Activated CD4-positive, alpha-beta memory T cell treated with anti-CD3 and anti-CD28 coated beads, Interleukin-2, amount 10 ng/mL, durations not matched to agents 7 days and 5 days (primary cell): Measurements from ENCODE around the gene MBD3. TPM values are rescaled to one million over a fixed set of nuclear protein-coding genes. Genes with fewer than 3 reads are reported as not detected.
A peak's percentile ranks its signal among the peaks of the same experiment; 100 is the strongest.

Experiments used
- CTCF ChIA-PET: fragments of 350-600 bp; sonication (Branson Sonifier 250); formaldehyde crosslinking; loops from one replicate; lab custom pipeline; 2021; ENCODE audit warnings: antibody characterized with exemption, inconsistent platforms; lab: Charles Lee
- POLR2A ChIA-PET: fragments of 350-600 bp; sonication (Branson Sonifier 250); formaldehyde crosslinking; loops from one replicate; lab custom pipeline; 2021; ENCODE audit warnings: antibody characterized with exemption; lab: Charles Lee
- DNase-seq: peaks from one replicate; pipeline ENCODE4 v3.0.0-alpha.2; 2020
- H3K27ac Mint-ChIP-seq: one replicate; pipeline ENCODE4 v1.8.0; 2021; ENCODE audit warnings: mild to moderate bottlenecking, mixed read lengths
- H3K27me3 Mint-ChIP-seq: one replicate; pipeline ENCODE4 v1.8.0; 2021; ENCODE audit warnings: mixed read lengths
- H3K36me3 Mint-ChIP-seq: one replicate; pipeline ENCODE4 v1.8.0; 2021; ENCODE audit warnings: low read depth, mixed read lengths
- H3K4me1 Mint-ChIP-seq: one replicate; pipeline ENCODE4 v1.8.0; 2021; ENCODE audit warnings: mixed read lengths
- H3K4me3 Mint-ChIP-seq: one replicate; pipeline ENCODE4 v1.8.0; 2021; ENCODE audit warnings: mild to moderate bottlenecking, mixed read lengths
- H3K9me3 Mint-ChIP-seq: one replicate; pipeline ENCODE4 v1.8.0; 2021; ENCODE audit warnings: mixed read lengths
- total RNA-seq, 2 experiments: library from RNA; stranded (reverse); gene quantifications; one replicate each; pipeline ENCODE4 v1.2.3, GENCODE V29; 2021

Gene MBD3
- total RNA-seq, 2 experiments from 2014 or later, result 63.6 to 66.8 TPM

GRCh38 chr19:1627194-1627593 is 34.5 kb upstream of the MBD3 start:
- no peak for DNase-seq
- no peaks in the 10 kb centered on the region for H3K4me1 Mint-ChIP-seq
- H3K36me3 Mint-ChIP-seq, result peaks cover 6% of the 10 kb centered on the region
- H3K27ac Mint-ChIP-seq, result no peak overlapping the region
- no peaks in the 10 kb centered on the region for H3K9me3 Mint-ChIP-seq
- CTCF ChIA-PET, result no interaction called here
- no peaks in the 10 kb centered on the region for H3K27me3 Mint-ChIP-seq
- H3K4me3 Mint-ChIP-seq, result no peak overlapping the region
- POLR2A ChIA-PET, result no interaction called here

DNA sequence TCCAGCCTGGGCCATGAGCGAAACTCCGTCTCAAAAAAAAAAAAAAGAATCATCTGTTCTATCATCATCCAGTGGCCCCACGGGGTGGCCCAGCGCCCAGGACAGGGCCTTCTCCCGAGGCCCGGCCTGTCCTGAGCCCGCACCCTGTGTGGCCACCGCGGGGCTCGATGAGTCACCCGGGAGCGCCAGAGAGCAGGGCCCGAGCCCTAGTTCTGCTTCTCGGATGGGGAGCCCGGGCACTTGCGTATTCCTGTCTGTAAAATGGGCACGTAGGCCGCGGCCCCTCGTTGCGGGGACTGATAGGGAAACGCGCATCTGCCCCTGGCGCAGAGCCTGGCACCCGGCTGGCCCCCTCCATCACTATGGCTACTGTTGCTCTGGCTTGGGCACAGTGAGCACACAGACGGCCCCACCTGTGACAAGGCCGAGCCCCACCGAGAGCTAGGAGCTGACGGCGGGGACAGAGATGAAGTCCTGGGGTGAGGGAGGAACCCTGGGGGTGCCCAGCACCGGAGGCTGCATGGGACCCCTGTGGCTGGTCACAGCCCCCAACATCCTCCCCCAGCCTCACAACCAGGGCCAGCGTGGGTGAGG is 33.8 kb upstream of the MBD3 start:
- ChIA-PET POLR2A (no interaction called here), CTCF (no interaction called here)
- Mint-ChIP-seq H3K9me3 (no peaks in the 10 kb centered on the region), H3K4me1 (no peaks in the 10 kb centered on the region), H3K27ac (no peak overlapping the region), H3K4me3 (no peak overlapping the region), H3K27me3 (no peaks in the 10 kb centered on the region), H3K36me3 (peaks cover 6% of the 10 kb centered on the region)
- no peak for DNase-seq

DNA sequence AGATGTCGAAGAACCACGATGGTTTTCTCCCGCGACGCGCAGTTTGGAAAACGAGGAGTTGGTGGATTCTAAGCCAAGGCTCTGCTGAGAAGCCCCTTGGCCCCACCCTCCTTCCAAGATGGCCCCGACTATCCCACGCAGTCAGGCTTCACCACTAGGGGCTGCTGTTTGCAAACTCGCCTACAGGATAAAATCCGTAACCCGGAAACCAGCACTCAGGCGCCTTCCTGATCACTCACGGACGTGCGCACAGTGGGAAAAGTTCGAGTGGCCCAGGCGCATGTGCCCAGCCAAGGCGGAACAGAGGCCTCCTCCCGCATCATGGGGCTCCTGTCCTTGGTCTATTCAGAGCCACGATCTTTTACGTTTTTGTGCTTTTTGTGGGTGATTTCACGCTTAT is 31.8 kb upstream of the MBD3 start:
- ChIA-PET POLR2A (no interaction called here), CTCF (interaction anchor here (1.8 kb wide), 1 partner anchor 48 kb away, joined by 6 read pairs; no protein-coding TSS in a partner anchor)
- no peak overlapping the region for H3K27ac Mint-ChIP-seq

GRCh38 chr19:1622541-1622940 is 29.9 kb upstream of the MBD3 start:
- Mint-ChIP-seq H3K27me3 (no peaks in the 10 kb centered on the region), H3K36me3 (peaks cover 12% of the 10 kb centered on the region), H3K4me3 (no peak overlapping the region), H3K4me1 (peaks cover 2% of the 10 kb centered on the region), H3K9me3 (no peaks in the 10 kb centered on the region), H3K27ac (no peak overlapping the region)
- ChIA-PET CTCF (no interaction called here), POLR2A (interaction anchor here (0.8 kb wide), 1 partner anchor 14 kb away, joined by 3 read pairs; no protein-coding TSS in a partner anchor)
- DNase-seq, result no peak

More for the DNA sequence above, 31.8 kb upstream of the MBD3 start:
- Mint-ChIP-seq H3K9me3 (no peaks in the 10 kb centered on the region), H3K4me1 (no peaks in the 10 kb centered on the region), H3K27me3 (no peaks in the 10 kb centered on the region), H3K4me3 (no peak overlapping the region), H3K36me3 (peaks cover 9% of the 10 kb centered on the region)
- DNase-seq, result peak; percentile 46

DNA sequence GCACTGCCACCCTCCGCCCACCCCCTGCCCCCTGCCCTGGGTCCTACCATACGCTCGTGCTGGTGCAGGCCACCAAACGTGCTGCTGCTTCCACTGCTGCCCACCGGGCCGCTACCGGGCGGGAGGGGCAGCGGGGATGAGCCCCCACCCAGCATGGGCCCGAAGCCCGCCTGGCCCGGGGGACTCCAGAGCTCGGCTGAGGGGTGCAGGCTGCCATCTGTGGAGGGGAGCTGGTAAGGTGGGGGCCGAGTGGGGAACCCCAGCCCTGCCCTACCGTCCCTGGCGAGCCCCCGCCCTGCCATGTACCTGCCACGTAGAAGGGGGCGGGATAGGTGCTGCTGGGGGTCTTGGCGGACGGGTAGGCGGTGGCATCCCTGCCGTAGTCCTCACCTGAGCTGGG is 29.3 kb upstream of the MBD3 start:
- H3K36me3 Mint-ChIP-seq, result peaks cover 12% of the 10 kb centered on the region
- ChIA-PET POLR2A (no interaction called here), CTCF (no interaction called here)
- no peaks in the 10 kb centered on the region for H3K27me3 Mint-ChIP-seq
- no peak overlapping the region for H3K4me3 Mint-ChIP-seq
- H3K4me1 Mint-ChIP-seq, result peaks cover 4% of the 10 kb centered on the region
- DNase-seq, result no peak
- no peak overlapping the region for H3K27ac Mint-ChIP-seq
- H3K9me3 Mint-ChIP-seq, result no peaks in the 10 kb centered on the region

DNA sequence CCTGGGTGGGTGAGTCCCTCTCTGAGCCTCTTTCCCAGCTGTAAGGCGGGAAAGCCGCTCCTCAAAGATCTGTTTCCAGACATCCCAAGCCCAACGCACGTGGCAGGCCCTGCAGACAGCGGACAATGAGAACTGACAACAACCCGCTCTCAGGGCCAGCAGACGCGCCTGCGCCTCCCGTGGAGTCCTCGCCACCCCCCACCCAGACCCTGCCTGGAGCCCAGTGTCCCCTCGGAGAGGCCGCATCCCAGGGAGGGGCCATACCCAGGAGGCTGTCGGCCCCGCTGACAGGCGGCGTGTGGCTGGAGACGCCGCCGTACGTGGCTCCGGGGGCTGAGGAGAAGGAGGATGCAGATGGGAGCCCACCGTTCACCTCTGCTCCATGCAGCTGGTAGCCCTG is 28.9 kb upstream of the MBD3 start:
- H3K4me1 Mint-ChIP-seq, result peaks cover 9% of the 10 kb centered on the region
- CTCF ChIA-PET, result no interaction called here
- no peak overlapping the region for H3K27ac Mint-ChIP-seq
- no peaks in the 10 kb centered on the region for H3K9me3 Mint-ChIP-seq
- H3K27me3 Mint-ChIP-seq, result no peaks in the 10 kb centered on the region
- no peak for DNase-seq
- H3K4me3 Mint-ChIP-seq, result no peak overlapping the region
- POLR2A ChIA-PET, result no interaction called here
- peaks cover 16% of the 10 kb centered on the region for H3K36me3 Mint-ChIP-seq

DNA sequence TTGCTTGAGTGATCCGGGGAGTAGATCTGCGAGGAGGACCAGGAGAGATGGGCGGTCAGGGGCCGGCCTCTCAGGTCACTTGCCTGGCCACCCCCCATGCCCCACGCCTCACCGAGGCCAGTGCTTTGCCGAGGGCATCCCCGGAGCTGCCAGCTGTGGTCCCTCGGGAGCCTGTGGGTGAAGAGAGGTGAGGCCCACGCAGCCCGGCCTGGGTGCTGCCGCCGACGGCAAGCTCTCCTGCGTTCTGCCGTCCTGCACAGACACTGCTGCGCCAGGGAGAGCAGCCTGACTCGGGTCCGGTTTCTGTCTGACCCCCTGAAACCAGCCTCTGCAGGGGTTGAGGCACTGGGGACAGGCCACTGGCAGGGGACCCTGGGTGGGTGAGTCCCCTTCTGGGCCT is 28.4 kb upstream of the MBD3 start:
- ChIA-PET CTCF (no interaction called here), POLR2A (no interaction called here)
- no peak for DNase-seq
- Mint-ChIP-seq H3K27ac (no peak overlapping the region), H3K9me3 (no peaks in the 10 kb centered on the region), H3K4me3 (no peak overlapping the region), H3K27me3 (no peaks in the 10 kb centered on the region), H3K4me1 (peaks cover 10% of the 10 kb centered on the region), H3K36me3 (peaks cover 18% of the 10 kb centered on the region)

DNA sequence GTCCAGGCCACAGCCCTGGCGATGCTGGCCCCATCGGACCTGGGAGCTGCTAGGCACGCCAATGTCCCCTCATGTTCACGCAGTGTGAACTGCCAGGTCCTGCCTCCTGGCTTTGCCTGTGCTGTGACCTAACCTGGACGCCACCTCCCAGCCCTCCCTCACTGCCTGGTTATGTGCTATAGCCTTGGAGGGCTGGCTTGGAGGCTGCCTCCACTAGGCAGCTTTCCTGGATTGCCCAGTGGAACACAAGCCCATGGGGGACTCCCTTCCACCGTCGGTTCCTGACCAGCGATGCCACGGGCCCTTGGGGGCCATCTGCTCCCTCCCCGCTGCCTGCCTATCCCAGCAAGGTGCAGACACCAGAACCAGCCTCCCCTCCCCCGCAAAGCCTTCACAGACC is 27.8 kb upstream of the MBD3 start:
- Mint-ChIP-seq H3K4me3 (no peak overlapping the region), H3K27ac (no peak overlapping the region), H3K27me3 (no peaks in the 10 kb centered on the region), H3K9me3 (no peaks in the 10 kb centered on the region), H3K36me3 (peaks cover 23% of the 10 kb centered on the region), H3K4me1 (peaks cover 14% of the 10 kb centered on the region)
- ChIA-PET POLR2A (no interaction called here), CTCF (interaction anchor here (1.1 kb wide), 1 partner anchor 14 kb away, joined by 3 read pairs; no protein-coding TSS in a partner anchor)
- DNase-seq, result no peak

GRCh38 chr19:1619703-1620102 is 27.0 kb upstream of the MBD3 start:
- Mint-ChIP-seq H3K27me3 (no peaks in the 10 kb centered on the region), H3K4me3 (no peak overlapping the region), H3K9me3 (no peaks in the 10 kb centered on the region), H3K27ac (no peak overlapping the region), H3K36me3 (peaks cover 27% of the 10 kb centered on the region), H3K4me1 (peaks cover 14% of the 10 kb centered on the region)
- POLR2A ChIA-PET, result no interaction called here
- DNase-seq, result no peak
- CTCF ChIA-PET, result interaction anchor here (1.1 kb wide), 1 partner anchor 13 kb away, joined by 3 read pairs; no protein-coding TSS in a partner anchor

DNA sequence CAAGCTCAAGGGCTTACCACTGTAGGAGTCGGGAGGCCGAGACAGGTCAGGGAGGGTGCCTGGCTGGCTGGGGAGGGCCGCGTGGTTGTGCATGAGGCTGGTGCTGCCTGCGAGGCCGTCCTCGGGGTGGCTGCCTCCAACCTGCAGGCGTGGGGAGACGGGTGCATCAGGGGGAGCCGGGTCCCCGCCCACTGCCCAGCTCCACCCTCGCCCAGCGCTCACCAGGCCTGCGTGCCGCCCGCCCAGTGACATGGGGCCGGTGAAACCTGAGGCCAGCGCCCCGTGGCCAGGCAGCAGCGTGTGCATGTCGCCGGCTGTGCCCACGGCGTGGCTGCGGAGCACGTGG is 26.4 kb upstream of the MBD3 start:
- Mint-ChIP-seq H3K4me1 (peaks cover 14% of the 10 kb centered on the region), H3K9me3 (no peaks in the 10 kb centered on the region), H3K27me3 (no peaks in the 10 kb centered on the region), H3K4me3 (no peak overlapping the region), H3K27ac (no peak overlapping the region), H3K36me3 (peaks cover 33% of the 10 kb centered on the region)
- CTCF ChIA-PET, result no interaction called here
- POLR2A ChIA-PET, result no interaction called here
- DNase-seq, result no peak

GRCh38 chr19:1618157-1619093 is 25.8 kb upstream of the MBD3 start:
- H3K27me3 Mint-ChIP-seq, result no peaks in the 10 kb centered on the region
- no peak overlapping the region for H3K4me3 Mint-ChIP-seq
- no peak overlapping the region for H3K27ac Mint-ChIP-seq
- POLR2A ChIA-PET, result no interaction called here
- H3K4me1 Mint-ChIP-seq, result peaks cover 14% of the 10 kb centered on the region
- peak; percentile 29 for DNase-seq
- H3K9me3 Mint-ChIP-seq, result no peaks in the 10 kb centered on the region
- peaks cover 40% of the 10 kb centered on the region for H3K36me3 Mint-ChIP-seq
- CTCF ChIA-PET, result no interaction called here

DNA sequence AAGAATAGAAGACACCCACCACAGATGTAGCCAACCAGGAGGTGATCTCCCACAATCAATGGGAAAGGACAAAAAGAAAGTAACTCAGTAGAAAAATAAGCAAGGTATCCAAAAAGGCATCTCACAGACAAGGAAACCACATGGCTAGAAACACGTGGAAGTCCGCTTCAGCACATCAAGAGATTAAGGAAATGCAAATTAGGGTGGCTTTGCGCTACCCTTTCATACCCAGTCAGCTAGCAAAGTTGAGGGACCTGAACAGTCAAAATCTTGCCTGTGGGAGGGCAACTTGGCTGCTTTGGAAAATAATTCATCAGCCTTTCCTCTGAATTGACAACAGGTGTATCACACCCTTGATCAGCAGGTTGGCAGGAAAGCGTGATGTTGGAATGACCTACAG is 24.2 kb upstream of the MBD3 start:
- no peak for DNase-seq
- Mint-ChIP-seq H3K27ac (no peak overlapping the region), H3K4me3 (no peak overlapping the region), H3K4me1 (peaks cover 14% of the 10 kb centered on the region), H3K9me3 (no peaks in the 10 kb centered on the region), H3K27me3 (no peaks in the 10 kb centered on the region), H3K36me3 (peaks cover 36% of the 10 kb centered on the region)
- ChIA-PET POLR2A (no interaction called here), CTCF (interaction anchor here (0.6 to 0.8 kb wide), 2 partner anchors 55 to 274 kb away, joined by 3 read pairs; no protein-coding TSS in a partner anchor)

GRCh38 chr19:1616396-1616795 is 23.7 kb upstream of the MBD3 start:
- Mint-ChIP-seq H3K27me3 (no peaks in the 10 kb centered on the region), H3K4me1 (peaks cover 14% of the 10 kb centered on the region)

More at GRCh38 chr19:1616396-1616795, 23.7 kb upstream of the MBD3 start:
- no peak for DNase-seq
- POLR2A ChIA-PET, result no interaction called here
- H3K4me3 Mint-ChIP-seq, result no peak overlapping the region
- no peaks in the 10 kb centered on the region for H3K9me3 Mint-ChIP-seq
- peaks cover 38% of the 10 kb centered on the region for H3K36me3 Mint-ChIP-seq
- H3K27ac Mint-ChIP-seq, result no peak overlapping the region
- CTCF ChIA-PET, result interaction anchor here (0.6 to 0.8 kb wide), 2 partner anchors 56 to 274 kb away, joined by 3 read pairs; no protein-coding TSS in a partner anchor
